Measurements from ENCODE around the gene PLCXD3. TPM values are rescaled to one million over a fixed set of nuclear protein-coding genes. Genes with fewer than 3 reads are reported as not detected.
"Not testable (repeated sequence)": the region's sequence is repeated elsewhere in the genome, so short reads cannot be mapped to it uniquely, and the experiment has no call there.

Gene PLCXD3, protein sequence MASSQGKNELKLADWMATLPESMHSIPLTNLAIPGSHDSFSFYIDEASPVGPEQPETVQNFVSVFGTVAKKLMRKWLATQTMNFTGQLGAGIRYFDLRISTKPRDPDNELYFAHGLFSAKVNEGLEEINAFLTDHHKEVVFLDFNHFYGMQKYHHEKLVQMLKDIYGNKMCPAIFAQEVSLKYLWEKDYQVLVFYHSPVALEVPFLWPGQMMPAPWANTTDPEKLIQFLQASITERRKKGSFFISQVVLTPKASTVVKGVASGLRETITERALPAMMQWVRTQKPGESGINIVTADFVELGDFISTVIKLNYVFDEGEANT
- not detected for polyA plus RNA-seq (2013, experiment 1 of 2; ENCODE audit: insufficient read length)
- polyA plus RNA-seq (2013, experiment 2 of 2; ENCODE audit: insufficient read length): not detected

DNA sequence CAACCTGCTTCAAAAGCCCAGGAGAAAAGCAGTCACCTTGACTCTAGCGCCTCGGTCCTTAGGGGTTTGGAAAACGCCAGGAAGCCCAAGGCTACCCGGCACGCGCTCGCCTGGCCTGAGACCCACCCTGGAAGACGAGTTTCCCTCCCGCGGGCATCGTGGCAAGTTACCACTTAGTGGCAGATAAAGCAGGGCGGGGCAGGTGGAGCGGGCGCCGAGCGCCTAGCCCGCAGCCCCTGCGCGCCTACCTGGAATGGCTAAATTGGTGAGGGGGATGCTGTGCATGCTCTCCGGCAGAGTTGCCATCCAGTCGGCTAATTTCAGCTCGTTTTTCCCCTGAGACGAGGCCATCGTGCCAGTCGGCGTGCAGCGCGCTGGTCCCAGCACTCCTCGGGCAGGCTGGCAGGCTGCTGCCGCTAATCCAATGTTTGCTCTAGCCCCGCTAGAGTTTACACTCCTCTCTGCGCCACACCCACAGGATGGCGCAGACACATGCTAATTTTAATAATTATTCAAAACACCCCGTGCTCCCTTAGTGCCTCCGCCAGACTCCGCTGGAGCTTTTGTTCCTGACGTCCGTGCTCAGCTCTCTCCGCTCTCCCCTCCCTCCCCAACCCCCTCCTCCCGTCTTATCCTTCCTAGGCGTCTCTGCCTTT is at the start of gene PLCXD3:
Gene PLCXD3 (minus strand): TSS at position 426 of the 656 bp plus-strand sequence. CDS start 75 bp downstream, at position 351.
- no peak for DNase-seq

DNA sequence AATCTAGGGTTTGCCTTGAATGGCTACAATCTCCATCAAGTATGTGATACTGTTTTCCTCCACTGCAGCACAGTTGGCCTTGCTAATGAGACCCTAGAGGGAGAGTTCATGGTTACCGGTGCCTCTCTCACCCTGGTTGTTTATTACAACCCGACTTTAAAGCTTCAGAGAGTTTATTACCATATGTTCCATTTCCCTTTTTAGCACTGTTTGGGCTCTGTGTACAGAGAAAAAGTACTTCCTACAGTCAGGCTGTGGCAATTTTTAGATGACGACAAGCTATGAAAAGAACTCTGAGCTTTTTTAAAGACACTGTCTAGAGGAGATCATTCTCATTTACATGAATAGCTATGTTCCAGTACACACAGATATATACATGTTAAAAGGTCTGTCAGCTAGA is 48.8 kb upstream of the PLCXD3 start:
- DNase-seq: no peak

DNA sequence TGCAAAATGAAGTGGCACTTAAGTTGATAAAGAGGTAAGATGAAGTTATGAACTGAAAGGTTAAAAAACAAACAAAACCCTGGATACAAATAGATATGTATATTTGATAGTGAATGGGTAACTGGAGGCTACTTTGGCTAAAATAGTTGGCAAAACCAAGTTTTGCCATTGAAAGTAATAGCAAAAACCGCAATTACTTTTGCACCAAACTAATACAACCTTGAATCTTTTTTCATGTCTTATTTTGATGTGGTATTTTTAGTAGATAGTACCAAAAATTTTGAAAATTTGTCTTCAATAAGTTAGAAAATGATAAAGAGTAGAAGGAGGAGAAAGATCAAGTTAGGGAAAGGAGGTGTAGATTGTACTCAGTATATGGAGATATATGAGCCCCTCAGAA is 47.9 kb upstream of the PLCXD3 start:
- DNase-seq: no peak

DNA sequence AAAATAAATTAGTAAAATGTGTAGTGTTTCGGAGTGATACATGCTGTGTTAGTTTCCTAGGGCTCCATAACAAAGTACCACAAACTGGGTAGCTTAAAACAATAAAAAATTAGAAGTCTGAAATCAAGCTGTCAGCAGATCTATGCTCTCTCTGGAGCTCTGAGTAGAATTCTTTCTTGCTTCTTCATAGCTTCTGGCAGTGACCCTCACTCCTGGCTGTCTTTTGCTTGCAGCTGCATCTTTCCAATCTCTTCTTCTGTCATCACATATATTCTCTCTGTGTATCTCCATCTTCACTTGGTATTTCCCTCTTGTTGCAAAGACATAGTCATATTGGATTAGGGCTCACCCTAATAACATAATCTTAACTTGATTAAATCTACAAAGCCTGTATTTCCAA is 37.6 kb upstream of the PLCXD3 start:
- DNase-seq: no peak

DNA sequence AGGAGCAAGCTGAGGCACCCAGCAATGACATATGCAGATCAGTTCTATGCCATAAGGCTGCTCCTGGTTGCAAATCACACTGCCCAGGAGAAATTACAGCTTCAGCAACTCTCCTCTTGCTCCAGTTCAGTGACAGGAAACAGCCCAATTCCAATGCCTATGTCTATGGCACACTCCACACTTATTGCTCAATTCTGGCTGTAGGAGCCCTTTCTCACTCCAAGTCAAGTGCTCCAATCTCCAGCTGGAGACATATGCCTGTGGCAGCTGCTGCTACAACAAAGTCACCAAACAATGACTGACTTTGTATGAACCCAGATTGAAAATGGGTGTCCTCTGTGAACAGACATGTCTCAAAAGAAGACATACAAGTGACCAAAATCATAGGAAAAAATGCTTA is 31.8 kb upstream of the PLCXD3 start:
- DNase-seq: no peak

DNA sequence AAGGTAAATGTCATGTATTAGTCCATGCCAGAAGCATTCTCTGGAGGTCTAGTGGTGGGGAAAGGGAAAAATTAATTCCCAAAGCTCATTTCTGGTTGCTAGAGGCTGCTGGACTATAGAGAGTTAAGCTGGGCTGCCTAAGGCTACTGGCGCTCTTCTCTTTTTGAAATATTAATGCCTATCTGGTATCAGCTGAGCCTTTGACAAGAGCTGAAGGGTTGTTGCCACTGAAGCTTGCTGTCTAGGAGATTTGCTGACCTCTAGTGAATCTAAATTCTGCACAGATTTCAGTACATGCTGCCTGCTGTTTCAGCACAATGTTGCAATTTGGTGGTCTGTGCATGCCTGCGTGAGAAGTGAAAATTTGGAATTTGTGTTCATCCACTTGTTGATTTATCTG is 29.1 kb upstream of the PLCXD3 start:
- no peak for DNase-seq

DNA sequence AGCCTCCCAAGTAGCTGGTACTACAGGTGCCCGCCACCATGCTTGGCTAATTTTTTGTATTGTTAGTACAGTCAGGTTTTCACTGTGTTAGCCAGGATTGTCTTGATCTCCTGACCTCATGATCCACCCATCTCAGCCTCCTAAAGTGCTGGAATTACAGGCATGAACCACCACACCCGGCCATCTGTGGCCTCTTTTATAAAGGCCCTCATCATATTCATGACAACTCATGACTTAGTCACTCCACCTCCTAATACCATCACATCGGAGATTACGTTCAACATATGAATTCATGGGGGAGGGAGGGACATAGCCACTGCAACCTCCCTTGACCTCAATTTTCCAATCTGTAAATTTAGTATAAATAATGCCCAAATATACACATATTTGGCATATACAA is 27.2 kb upstream of the PLCXD3 start:
- no peak for DNase-seq

DNA sequence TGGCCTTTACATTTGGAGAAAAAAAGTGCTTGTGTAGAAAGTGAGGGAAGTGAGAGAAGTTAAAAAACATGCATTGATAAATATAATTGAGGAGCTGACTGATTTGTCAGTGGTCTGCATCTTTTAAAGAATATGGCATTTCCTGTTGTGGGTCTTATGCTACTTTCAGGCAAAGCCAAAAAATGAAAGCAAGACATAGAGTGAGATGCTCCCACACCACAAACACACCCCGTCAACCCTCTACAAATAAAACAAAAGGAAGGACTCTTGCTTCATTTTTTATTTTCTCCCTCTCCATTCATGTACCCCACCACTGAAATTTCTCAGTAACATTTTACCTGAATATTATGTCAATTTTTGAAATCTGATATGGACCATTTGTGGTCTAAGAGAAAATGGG is 22.1 kb upstream of the PLCXD3 start:
- DNase-seq: no peak

DNA sequence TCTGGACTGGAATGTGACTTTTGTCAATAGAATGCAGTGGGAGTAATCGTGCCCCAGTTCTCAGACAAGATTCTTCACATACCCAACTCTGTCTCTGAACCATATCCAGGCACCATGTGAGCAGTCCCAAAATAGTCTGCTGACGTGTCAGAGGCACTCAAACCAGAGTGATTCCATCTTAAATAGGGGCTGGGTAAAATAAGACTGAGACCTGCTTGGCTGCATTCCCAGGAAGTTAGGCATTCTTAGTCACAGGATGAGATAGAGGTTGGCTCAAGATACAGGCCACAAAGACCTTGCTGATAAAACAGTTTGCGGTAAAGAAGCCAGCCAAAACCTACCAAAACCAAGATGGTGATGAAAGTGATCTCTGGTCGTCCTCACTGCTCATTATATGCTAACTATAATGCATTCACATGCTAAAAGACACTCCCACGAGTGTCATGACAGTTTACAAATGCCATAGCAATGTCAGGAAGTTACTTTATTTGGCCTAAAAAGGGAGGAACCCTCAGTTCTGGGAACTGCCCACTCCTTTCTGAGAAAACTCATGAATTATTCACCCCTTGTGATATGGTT is 16.9 kb upstream of the PLCXD3 start:
- DNase-seq: peak; percentile 75

DNA sequence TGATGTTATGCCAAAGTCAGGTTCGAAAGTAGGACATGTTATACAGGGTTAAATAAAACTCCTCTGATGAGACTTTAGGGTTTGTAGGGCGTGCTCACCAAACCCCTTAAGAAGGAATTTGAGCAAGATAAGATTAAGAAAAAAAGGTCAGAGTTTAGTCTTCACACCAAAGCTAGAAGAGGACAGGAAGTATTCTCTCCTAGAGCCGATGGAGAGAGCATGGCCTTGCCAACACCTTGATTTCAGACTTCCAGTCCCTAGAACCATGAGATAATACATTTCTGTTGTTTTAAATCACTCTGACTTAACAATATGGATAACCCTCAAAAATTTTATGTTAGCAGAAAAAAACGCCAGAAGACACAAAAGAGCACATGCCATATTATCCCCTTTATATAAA is 16.3 kb upstream of the PLCXD3 start:
- no peak for DNase-seq

DNA sequence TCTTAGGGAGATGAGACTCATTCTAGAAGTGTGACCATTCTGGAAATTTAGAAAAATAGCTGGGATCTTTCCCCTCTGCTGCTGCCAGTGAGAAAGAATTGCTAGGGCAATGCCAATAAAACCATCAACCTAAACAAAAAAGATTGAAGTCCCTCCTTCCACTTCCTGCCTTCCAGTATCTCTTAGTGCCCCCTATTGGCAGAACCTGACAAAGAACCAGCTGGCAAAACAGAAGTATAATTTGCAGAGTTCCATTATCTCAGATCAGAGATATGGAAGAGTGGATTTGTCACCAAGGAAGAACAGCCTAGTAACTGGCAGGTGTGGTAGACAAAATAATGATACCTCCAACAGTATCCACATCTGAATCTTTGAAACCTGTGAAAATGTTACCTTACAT is 13.8 kb upstream of the PLCXD3 start:
- DNase-seq: no peak

DNA sequence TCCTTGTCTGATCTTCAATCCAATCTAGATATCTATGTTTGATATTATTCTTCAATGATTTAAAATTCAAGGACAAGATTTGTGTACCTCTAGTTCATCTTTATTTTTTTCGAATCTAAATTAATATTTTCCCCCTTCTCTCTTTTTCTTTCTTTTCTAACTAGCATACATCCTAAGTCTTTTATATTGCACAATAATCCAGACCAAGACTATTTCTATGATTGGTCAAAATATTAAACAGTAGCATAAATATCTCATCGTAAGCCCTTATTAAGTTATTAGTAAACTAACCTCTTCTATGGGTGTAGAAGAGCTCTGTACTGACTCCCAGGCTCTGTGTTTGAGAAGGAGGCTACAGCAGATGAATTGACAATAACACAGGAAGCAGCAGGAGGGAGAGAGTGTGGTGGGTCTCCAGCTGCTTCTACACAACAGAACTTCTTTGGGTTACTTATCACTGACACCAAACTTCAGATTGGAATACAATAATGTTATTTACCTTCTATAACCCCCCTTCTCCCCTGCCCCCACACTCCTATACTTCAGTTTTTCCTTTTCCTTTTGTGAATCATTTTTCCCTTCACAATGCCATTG is 11.9 kb upstream of the PLCXD3 start:
- DNase-seq: no peak

DNA sequence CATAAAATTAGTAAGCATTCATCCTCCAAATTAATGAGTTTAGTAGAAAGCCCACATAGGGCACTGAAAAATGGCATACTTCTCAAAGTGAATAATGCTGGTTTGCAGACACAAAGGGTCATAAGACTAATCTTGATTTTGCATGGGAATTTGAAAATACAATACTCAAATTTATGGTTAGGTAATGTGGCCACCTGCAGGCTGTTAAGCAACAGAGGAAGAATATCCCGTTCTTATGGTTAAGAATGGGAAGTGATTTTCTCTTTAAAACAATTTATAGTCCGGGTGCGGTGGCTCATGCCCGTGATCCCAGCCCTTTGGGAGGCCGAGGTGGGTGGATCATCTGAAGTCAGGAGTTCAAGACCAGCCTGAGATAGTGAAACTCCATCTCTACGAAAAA is 9.4 kb upstream of the PLCXD3 start:
- no peak for DNase-seq

DNA sequence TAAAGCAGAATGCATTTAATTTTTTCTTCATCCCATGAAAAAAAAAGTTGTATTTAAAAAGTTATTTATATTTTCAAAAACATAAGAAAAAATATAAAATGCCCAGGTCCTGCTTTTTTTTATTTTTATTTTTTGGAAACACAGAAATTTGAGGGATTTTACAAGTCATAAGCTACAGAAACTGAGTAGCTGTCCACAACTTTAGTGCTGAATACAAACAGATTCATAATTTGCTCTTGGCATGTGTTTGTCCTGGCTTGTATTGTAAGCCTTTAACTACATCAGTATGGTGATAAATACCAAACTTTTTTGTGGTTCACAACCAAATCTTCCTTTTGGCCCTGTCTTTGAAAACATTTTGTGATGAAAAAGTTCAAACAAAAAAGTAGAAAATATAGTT is 7.5 kb upstream of the PLCXD3 start:
- DNase-seq: peak; percentile 8

DNA sequence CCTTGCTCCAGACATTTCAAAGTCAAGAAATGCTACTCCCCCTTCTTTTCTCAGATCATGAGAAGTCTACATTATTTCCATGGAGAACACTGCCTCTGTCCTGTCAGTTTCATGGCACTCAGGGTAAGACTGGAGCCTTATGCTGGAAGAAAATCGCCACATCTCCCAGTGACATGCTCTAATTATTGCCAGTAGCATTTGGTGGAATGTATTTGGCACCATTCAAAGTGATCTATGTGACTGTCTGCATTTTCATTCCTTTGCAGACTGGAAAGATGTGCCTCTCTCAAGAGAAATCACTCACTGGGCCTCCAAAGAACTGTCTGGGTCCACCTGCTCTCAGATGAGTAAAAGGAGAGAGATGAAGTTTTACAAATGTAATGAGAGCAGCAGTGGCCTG is 840 bp upstream of the PLCXD3 start:
- no peak for DNase-seq

DNA sequence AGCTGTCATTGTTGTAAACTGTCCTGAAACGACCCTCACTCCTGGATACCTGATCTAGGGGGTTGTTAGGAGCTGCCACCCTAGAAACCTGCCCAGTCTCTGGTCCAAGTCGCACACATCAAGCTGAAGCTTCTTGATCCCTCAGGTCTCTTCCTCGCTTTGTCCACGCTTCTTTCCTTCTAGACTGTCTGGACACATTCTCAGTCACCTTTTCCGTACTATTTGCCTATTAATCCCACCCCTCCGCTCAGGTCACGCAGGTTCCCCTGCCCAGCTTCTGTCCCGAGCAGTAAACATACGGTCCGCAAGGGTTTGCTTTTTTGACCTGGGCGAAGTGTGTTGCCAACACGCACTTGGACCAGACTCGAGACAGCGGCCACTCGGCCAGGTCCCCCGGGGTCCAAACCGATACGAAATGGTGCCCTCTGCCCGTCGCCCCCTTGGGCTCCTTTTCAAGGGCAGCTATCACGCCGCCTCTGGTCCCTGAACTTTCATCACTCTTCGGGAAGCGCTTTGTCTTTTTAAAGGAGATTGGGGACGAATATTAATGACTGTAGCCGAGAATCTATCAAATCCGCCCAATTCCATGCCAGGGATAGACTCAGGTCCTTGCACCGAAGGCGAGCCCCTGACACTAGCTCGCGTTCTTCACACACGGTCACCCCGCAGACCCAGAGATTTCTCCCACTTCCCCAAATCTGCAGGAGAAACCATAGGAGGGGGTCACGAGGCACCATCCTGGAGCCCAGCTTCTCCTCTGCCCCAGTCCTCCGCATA is 814 bp downstream of the PLCXD3 start:
- DNase-seq: no peak

DNA sequence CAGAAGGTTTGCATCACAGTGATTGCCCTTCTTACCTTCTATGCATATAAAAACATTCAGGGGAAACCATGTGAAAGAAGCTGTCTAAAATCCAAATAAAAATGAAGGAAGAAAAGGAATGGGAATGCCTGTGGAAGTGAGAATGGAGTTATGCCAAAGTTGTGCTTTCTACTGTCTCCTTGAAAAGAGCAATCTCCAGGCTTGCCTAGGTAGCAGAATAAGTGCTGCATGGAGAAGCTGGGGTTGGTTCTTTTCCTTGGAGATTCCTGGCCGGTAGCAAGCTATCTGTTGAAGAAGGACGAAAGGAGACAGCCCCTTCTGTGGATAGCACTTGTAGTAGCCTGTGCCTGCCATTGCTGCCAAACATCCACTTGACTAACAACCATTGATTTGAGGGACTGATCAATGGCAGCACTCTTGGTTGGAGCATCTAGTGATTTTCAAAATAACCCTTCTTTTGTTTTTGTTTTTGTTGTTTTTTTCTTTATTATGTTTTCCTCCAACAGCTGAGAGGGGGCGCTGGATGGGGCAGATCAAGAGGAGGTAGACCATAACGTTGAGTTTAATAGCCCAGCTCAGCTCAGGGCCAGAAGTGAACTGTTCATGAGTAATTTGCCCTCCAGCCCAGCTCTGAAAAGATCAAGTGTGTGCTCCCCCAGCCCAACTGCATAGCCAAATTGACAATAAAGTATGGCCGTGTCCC is 1.6 kb downstream of the PLCXD3 start:
- DNase-seq: no peak

DNA sequence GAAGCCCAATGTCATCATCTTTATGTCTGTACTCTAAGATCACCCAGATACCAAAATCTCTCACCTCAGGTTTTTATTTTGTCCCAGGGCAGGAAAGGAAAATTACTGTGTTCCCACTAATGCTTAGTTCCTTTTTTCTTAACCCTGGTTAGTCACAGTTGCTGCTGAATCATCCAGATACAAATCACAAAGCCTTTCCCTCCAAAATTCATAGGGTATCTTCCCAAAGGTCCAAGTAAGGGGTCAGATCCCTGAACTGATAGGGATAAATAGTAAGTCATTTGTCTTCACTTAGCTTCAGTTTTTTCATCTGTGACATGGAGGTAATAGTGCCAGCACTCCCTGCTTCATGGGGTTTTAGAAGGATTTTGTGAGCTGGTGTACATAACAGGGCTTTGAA is 2.2 kb downstream of the PLCXD3 start:
- no peak for DNase-seq

DNA sequence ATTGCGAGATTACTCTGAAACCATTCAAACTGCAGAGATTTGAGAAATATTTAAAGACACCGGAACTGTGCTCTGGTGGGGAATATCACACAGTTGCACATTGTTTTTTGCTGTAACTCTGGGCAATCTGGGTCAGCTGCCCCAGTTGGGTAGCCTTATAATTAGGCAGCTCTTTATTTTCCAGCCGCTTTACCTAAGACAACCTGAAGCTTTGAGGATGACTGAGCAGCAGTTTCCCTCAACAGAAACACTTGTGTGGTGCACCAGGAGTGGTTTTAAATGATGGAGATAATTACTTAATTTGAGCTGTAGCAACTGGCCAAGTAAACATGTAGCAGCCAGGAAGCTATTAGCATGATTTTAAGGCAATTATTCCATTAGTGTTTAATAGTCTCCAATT is 2.9 kb downstream of the PLCXD3 start:
- no peak for DNase-seq

DNA sequence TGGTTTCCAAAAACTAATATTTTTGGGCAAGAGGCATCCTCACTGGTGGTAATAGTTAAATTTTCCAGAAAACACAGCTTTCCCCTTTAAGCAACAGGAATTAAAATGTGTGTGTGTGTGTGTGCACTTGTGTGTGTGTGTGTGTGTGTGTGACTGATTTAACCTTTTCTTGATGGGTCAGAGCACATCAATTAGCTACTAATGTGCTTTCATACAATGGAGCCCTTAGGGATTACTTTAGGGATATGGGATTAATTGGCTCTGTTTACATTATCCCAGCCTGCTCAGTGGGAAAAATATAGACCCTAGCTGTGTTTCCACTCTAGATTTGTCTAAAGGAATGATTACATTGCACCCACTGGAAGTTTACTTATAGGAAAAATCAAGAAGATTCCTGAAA is 6.5 kb downstream of the PLCXD3 start:
- no peak for DNase-seq

DNA sequence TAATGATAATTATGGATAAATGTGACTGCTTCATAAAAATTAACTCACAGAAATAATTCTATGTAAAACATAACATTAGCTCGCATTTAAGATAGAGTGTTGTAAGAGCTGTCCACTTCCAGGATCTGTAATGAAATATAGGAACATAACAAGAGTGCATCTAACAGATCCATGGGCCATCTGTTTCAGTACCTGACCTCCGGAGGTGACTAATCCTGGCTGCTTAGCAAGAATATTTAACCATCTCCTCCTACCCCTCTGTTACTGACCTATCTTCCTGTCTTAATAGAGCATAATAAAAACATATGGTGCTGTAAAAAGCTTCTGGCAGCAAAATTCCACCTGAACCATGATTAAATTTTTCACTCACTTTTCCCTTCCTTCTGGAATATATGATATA is 7.1 kb downstream of the PLCXD3 start:
- DNase-seq: no peak

DNA sequence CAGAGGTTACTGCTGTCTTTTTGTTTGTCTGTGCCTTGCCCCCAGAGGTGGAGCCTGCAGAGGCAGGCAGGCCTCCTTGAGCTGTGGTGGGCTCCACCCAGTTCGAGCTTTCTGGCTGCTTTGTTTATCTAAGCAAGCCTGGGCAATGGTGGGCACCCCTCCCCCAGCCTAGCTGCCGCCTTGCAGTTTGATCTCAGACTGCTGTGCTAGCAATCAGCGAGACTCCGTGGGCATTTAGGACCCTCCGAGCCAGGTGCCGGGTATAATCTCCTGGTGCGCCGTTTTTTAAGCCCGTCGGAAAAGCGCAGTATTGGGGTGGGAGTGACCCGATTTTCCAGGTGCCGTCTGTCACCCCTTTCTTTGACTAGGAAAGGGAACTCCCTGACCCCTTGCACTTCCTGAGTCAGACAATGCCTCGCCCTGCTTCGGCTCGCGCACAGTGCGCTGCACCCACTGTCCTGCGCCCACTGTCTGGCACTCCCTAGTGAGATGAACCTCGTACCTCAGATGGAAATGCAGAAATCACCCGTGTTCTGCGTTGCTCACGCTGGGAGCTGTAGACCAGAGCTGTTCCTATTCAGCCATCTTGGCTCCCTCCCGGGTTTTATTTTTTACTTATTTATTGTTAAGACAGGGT is 16.8 kb downstream of the PLCXD3 start:
- not testable (repeated sequence) for DNase-seq
